Measurements from ENCODE around the gene ARHGAP23.
A peak's percentile ranks its signal among the peaks of the same experiment; 100 is the strongest.

ARHGAP23 gene

DNA sequence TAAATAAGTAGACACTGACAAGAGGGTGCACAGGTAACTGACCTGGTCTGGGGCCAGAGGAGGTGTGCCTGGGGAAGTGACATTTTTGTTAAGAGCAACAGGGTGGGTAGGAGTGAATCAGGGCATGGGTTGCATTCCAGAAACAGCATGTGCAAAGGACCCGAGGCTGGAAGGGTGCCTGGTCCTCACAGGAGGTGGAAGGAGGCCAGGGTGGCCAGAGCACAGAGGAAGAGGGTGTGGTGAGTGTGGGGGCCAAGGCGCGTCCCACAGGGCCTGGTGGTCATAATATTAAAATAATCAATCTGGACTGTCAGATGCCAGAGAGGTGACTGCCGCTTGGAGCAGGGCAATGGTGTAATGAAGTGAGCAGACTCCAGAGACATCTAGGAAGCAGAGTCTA, 14.3 kb downstream of the ARHGAP23 start:
- DNase-seq = no peak

DNA sequence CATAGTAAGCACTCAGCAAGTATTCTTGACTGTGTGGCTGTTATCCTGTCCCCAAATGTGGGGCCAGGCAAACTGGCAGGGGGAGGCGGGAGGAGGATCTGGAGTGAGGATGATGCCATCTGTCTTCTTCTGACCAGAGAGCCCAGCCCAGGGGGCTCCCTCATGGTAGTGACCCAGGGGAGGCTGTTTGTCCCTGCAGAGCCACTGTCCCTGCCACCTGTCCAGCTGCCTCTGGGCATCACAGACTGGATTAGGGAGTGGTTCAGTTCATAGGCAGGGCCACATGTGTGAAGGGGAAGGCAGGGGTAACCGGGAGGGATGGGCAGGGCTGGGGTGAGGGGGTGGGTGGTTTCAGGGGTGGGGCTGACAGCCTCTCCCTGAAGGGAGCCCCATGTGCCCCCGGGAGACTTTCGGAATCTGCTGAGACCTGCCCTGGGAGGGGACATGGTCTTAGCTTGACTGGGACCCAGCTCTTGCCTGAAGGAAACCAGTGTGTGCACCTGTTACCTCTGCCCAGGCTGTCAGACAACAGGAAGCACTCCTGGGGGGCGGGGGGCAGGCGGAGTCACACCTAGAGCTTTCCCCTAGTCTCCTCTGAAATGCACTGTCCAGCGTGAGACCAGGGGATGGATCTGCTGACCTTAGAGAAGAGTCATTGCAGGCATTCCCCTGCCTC, 15.2 kb downstream of the ARHGAP23 start:
- no peak for DNase-seq

GRCh38 chr17:38444151-38444550, 15.9 kb downstream of the ARHGAP23 start:
- DNase-seq = peak in 3 of 5 experiments; percentile 35 to 52 (median 36)

GRCh38 chr17:38447502-38448085, 19.3 kb downstream of the ARHGAP23 start:
- no peak for DNase-seq

DNA sequence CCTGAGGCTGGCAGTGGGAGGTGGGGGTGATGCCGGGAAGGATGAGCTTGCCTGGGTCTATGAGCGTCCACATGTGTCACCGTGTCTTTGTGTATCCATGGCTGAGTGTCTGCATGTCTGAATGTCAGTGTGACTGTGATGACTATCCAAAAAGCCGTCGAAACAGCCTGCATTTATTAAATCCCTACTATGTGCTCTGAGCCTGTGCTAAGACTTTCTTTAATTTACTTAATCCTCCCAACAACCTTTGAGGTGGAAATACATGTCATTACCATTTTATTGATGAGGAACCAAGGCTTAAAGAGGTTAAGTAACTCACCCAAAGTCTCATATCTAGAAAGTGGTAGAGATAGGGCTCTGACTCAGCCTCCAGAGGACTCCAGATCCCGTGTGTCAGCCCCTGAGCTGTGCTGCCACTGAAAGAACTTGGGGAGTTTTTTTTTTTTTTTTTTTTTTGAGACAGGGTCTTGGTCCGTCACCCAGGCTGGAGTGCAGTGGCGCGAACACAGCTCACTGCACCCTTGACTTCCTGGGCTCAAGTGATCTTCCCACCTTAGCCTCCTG, 20.0 kb downstream of the ARHGAP23 start:
- DNase-seq = no peak

DNA sequence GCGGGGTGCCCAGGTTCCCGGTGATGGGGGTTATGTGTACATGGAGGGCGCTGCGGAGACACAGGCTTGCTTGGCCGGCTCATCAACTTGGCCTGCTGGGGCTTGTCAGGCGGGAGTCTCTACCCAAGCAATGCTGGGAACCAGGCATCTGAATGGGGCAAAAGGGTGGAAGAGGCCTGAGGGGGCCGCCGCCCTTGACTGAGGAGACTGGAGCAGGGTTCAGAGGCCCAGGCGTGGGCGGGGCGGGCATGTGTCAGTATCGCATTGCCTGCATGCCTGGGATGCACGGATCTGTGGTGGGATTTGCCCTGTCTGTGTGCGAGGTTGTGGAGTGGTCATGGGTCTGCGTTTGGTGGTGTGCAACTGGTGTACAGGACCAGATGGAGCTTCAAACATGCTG, 21.1 kb downstream of the ARHGAP23 start:
- DNase-seq = no peak

DNA sequence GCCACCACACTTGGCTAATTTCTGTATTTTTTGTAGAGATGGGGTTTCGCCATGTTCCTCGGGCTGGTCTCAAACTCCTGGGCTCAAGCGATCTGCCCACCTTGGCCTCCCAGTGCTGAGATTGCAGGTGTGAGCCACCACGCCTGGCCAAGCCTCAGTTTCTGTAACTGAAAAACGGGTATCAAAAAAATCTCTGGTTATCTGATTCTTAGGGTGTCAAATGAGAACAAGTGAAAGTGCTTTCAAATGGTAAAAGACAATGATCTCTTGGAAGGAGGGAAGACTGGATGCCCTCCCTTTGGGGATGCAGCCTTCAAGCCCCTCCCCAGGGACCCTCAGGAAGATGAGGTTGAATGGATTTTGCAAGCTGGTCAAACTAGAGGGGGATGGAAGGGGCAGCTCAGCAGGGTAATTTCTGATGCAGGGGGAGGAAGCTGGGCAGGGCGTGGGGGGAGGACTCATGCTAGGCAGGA, 22.3 kb downstream of the ARHGAP23 start:
- DNase-seq = no peak

DNA sequence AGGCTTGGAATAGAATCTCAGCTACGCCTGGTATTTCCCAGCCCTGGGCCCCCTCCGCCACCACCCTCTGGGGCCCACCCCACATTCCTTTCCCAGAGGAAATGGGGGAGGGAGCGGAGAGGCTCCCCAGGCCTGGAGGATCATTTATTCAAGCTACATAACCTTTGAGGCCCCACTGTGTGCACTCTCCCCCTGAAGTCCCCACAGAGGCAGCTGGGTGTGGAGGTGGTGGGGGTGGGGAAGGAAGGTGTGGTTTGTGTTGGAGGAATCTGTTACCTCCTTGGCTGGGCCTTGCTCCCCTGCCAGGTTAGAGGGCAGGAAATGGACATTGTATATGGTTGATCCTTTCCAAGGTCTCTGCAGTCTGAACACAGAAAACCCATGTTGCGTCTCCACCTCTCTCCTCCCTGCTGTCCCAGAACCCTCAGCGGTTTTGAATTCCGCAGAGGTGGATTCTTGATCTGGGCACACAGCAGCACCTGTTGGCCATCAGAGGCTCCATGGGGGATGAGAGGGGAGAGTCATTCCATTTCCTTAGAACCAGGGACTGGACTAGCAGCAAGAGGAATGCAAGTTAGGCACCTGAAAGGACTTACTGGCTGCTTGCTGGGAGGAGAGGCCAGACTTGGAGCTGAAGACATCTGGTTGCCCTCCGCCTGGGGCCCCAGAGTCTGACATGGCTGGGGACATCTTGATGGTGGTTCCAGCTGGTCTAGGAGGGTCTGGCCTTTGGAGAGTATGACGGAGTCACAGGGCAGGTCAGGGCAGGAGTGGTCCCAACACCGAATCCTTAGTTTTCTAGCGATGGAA, 23.0 kb downstream of the ARHGAP23 start:
- no peak for DNase-seq

- no peak for DNase-seq
Observed at GRCh38 chr17:38451840-38452529, 23.7 kb downstream of the ARHGAP23 start.

GRCh38 chr17:38452719-38453118, 24.5 kb downstream of the ARHGAP23 start:
- no peak for DNase-seq

DNA sequence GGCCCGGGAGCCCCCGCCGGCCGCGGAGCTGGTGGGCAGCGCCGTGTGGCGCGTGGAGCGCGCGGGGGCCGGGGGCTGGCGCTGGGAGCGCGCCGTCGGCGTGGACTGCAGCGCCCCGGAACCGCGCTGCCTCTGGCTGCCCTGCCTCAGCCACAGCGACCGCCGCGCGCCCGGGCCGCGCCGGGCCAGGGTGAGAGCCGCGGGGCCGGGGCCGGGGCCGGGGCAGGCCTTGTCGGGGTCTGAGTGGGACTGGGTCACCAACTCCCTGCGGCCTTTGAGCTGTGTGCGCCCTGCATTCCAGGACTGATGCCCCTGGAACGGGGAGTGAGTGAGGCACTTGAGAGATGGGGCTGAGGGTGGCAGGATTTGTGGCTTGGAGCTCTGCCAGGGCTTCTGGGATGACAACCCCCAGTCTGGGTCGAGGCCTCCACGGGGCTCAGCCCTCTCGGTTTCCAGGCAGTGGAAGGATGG, 25.7 kb downstream of the ARHGAP23 start:
- no peak for DNase-seq

DNA sequence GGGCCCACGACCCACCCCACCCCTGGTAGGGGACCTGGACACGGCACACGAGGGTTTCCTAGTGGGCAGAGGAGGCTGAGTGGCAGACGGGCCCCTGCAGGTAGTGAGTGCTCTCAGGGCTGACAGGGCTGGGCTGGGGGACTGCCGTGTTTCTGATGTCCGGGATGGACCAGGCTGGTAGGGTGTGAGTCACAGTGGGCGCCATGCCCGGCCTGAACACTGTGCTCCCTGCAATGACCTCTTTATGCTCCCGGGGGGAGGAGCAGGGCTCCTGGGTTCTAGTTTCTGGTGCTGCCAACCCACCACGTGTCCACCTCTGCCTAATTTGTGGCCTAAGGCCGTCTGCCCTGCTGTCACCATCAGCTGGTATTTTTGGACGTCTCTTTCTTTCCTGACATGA, 26.3 kb downstream of the ARHGAP23 start:
- no peak for DNase-seq

- no peak for DNase-seq
Observed at GRCh38 chr17:38455288-38455915, 27.1 kb downstream of the ARHGAP23 start.

GRCh38 chr17:38456031-38456815, 28.0 kb downstream of the ARHGAP23 start:
- DNase-seq = no peak

GRCh38 chr17:38457577-38458371, 29.5 kb downstream of the ARHGAP23 start:
- no peak for DNase-seq

- DNase-seq = no peak
Observed at GRCh38 chr17:38458521-38458920, 30.3 kb downstream of the ARHGAP23 start.

GRCh38 chr17:38459567-38459966, 31.3 kb downstream of the ARHGAP23 start:
- DNase-seq = no peak

DNA sequence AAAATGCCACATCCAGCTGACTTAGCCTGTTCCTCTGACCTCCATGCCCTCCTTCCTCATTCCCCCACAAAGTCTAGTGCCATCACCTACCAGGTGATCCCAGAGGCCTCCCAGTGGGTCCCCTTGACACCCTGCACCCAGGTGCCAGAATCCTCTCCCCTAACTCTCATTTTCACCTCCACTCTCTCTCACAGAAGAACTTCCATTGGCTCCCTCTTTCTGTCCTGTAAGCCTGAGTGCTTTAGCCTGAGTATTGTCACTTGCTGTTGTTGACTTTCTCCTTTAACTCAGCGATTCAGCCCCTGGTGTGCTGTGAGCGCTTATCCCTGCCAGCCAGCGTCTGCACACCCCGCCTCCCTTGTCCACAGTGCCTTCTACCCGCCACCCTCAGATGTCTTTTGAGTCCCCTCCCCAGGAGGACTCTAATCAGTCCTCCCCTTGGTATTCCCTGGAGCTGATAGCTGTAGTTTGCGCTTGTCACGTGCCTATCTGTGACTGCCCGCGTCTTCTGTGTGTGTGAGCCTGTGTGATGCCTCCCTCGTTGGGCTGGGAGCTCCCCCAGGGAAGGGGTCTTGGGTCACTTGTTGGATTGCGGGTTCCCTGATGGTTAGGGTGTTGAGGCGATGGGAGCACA, 31.9 kb downstream of the ARHGAP23 start:
- no peak for DNase-seq

- no peak for DNase-seq
Observed at GRCh38 chr17:38460716-38461630, 32.7 kb downstream of the ARHGAP23 start.
